HG02943 (cell line): Measurements from ENCODE around the gene KRTAP5-4.
"Not testable (repeated sequence)": the region's sequence is repeated elsewhere in the genome, so short reads cannot be mapped to it uniquely, and the experiment has no call there.

ENCODE experiments used
- ATAC-seq: cut with Tn5 transposase; IDR thresholded peaks from one replicate; pipeline ENCODE4 v1.9.1; 2021; ENCODE audit warnings: mild to moderate bottlenecking, low read depth, moderate library complexity; ENCODE audit not compliant: unreplicated experiment

Gene KRTAP5-4

GRCh38 chr11:1605923-1606322 is 16.0 kb downstream of the KRTAP5-4 start:
- peak; percentile 74 for ATAC-seq

- no peak for ATAC-seq
Observed at GRCh38 chr11:1604711-1605110, 17.2 kb downstream of the KRTAP5-4 start.

GRCh38 chr11:1604181-1604580 is 17.8 kb downstream of the KRTAP5-4 start:
- no peak for ATAC-seq

DNA sequence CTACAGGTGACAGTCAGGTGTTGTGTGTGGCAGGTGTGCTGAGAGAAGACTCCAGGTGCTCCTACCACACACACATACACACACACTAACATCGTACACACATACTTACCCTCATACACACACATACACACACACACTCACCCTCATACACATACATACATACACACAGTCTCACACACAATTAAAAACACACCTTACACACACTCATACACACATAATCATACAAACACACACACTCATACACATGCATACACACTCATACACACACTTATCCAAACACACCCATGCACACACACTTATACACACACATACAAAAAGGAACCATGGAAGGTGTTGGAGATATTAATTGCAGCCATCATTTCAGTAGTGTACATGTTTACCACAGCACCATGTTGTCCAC is 18.3 kb downstream of the KRTAP5-4 start:
- ATAC-seq, result no peak

GRCh38 chr11:1601663-1602062 is 20.3 kb downstream of the KRTAP5-4 start:
- not testable (repeated sequence) for ATAC-seq

DNA sequence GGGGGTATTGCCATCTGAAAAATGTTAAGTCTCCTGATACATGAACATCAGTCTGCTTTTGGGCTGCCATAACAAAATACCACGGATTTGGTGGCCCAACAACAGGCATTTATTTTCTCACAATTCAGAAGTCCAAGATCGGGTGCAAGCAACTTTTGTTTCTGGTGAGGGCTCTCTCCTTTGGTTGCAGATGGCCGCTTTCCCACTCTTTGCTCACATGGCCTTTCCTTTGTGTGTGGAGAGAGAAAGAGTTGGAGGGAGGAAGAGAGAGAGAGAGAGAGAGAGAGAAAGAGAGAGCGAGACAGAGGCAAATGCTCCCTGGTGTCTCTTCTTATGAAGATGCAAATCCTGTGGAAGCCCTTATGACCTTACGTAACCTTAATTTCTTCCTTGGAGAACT is 21.3 kb downstream of the KRTAP5-4 start:
- no peak for ATAC-seq

DNA sequence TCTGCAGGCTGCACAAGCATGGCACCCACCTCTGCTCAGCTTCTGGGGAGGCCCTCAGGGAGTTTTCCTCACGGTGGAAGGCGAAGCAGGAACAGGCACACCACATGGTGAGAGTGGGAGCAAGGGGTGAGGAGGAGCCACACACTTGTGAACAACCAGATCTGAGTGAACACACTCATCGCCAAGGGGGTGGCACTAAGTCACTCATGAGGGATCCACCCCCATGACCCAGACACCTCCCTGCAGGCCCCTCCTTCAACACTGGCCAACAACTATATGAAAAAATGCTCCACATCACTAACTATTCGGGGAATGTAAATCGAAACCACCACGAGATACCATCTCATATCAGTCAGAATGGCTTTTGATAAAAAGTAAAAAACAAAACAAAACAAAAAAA is 23.1 kb downstream of the KRTAP5-4 start:
- ATAC-seq, result no peak

DNA sequence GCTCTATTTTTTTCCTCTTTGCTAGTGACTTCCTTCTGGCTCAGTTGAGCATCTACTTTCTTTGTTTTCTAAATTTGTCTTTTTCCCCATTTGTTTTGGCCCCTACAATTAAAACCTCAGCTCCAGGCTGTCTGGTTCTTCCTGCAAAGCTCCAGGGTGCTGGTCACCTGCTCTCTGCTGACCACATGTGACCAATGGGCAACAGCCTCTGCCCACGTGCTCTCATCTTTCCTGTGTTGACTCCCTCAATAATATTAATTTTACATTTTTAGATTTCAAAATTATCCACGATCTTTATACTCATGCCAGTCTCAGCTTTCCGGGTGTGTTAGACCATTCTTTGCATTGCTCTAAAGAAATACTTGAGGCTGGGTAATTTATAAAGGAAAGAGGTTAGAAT is 23.5 kb downstream of the KRTAP5-4 start:
- ATAC-seq, result not testable (repeated sequence)

- ATAC-seq, result no peak
Observed at GRCh38 chr11:1597994-1598380, 24.0 kb downstream of the KRTAP5-4 start, which contains the start of gene KRTAP5-2. TSS of gene KRTAP5-2 (minus strand) at chr11:1598294. CDS start at chr11:1598250, 44 bp downstream.

GRCh38 chr11:1597331-1597993 is 24.5 kb downstream of the KRTAP5-4 start:
- no peak for ATAC-seq

- ATAC-seq, result not testable (repeated sequence)
Observed at GRCh38 chr11:1596576-1597121, 25.3 kb downstream of the KRTAP5-4 start.

DNA sequence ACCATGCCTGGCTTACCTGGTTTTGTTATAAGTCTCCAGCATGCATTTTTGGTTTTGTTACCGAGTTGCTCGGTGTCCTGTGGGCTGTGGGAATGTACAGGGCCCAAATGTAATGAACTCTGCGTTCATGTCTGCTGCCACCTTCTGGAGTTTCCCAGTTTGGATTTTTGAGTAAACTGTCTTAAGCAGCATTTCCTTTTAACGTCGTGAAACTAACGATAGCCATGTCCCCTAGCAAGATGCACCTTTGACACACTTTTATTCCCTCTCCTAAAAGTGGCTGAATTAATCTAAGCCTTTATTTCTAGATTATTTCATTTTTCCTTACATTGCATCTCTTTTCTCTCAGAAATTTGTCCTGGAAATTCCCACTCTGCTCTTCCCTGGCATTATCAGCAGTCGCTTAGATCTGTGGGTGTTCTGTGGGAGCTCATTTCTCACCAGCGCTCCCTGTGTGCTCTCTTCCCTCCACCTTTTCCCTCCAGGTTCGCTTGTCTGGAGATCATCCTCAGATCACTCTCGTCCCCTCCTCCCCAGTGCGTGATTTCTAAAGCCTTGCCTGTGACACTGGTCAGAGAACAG is 25.9 kb downstream of the KRTAP5-4 start:
- not testable (repeated sequence) for ATAC-seq

DNA sequence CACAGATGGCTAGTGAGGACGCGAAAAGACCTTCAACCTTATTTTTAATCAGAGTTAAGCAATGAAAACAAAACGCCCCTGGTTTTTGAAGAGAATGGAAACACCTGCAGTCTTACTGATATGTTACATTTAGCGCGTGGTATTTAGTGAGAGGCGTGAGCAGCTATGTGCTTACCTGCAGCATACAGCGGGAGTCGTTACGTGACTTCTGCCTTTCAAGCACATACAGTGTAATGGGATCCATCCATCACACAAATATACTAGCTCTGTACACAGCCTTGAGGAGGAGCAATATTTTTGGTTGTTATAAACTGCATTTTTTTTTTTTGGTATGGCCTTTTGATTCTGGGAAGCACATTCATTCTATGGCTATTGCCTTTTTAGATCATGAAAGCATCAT is 29.3 kb downstream of the KRTAP5-4 start:
- ATAC-seq, result no peak

GRCh38 chr11:1589996-1590395 is 31.9 kb downstream of the KRTAP5-4 start:
- ATAC-seq, result no peak

DNA sequence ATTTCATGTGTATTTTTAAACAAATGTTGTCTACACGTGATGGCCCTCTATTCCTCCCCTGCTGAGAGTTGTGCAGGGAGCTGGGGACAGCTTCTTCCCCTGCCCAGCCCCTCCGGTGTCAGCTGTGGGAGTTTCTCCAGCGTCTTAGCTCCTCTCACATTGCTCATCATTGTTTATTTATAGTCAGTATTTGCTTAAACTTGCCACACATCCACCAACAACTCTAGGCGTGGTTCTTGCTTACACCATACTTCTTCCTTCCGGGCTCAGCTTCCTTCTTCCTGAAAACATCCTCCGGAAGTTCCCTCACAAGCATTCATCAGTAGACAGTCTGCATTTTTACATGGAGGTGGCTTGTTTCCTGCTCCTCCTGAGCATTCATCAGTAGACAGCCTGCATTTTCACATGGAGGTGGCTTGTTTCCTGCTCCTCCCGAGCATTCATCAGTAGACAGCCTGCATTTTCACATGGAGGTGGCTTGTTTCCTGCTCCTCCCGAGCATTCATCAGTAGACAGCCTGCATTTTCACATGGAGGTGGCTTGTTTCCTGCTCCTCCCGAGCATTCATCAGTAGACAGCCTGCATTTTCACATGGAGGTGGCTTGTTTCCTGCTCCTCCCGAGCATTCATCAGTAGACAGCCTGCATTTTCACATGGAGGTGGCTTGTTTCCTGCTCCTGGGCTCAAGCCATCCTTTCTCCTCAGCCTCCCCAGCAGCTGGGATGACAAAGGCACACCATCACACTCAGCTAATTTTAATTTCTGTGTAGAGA is 32.6 kb downstream of the KRTAP5-4 start:
- ATAC-seq, result not testable (repeated sequence)

DNA sequence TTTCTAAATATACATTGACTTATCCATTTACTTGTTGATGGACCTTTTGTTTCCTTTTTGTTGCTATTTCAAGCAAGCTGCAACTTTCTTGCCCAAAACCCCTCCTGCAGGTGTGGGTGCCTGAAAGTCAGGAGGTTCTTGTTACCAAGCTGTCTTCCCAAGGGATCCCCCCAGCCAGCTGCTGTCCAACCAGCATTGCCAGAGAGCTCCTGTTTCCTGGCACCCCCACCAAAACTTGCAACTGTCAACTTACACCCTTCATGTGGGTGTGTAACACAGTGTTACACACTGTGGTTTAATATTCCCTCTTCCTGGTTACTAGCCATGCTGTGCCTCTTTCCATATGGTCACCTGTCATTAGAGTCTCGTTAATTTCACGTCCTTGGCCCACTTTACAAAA is 35.2 kb downstream of the KRTAP5-4 start:
- no peak for ATAC-seq

DNA sequence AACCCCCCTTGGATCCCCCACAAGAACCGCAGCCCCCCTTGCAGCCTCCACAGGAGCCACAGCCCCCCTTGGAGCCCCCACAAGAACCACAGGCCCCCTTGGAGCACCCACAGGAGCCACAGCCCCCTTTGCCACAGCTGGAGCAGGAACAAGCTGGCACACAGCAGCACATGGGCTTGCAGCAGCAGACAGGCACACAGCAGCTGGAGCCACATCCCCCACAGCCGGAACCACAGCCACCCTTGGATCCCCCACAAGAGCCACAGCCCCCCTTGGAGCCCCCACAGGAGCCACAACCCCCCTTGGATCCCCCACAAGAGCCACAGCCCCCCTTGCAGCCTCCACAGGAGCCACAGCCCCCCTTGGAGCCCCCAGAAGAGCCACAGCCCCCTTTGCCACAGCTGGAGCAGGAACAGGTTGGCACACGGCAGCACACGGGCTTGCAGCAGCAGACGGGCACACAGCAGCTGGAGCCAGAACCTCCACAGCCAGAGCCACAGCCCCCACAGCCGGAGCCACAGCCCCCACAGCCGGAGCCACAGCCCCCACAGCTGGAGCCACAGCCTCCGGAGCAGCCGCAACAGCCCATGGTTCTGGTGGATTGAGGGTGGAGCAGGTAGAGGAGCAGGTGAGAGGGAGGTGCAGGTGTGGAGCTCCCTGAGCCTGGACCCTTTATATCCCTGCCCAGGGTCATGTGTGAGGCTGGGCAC is 37.1 kb downstream of the KRTAP5-4 start, which contains the start of gene KRTAP5-1:
TSS of gene KRTAP5-1 (minus strand) at position 623 of the 710 bp plus-strand sequence. CDS start at position 589, 34 bp downstream.
- ATAC-seq, result not testable (repeated sequence)

DNA sequence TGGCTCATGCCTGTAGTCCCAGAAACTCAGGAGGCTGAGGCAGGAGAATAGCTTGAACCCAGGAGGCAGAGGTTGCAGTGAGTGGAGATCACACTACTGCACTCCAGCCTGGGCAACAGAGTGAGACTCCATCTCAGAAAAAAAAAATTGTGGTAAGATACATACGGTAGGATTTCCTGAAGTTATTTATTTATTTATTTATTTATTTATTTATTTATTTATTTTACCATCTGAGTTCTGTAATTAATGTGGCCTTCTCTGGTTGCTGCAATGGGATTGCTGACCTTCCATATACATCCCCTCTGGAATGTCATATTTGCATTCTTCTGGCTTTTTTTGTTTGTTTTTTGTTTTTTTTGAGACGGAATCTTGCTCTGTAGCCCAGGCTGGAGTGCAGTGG is 39.0 kb downstream of the KRTAP5-4 start:
- not testable (repeated sequence) for ATAC-seq

GRCh38 chr11:1581976-1582375 is 40.0 kb downstream of the KRTAP5-4 start:
- ATAC-seq, result no peak

GRCh38 chr11:1576825-1577224 is 45.1 kb downstream of the KRTAP5-4 start:
- no peak for ATAC-seq
